GM10847 (cell line): ENCODE results near the gene INTS13.
A peak's percentile ranks its signal among the peaks of the same experiment; 100 is the strongest.

Source experiments
- POLR2A ChIP-seq: IDR thresholded peaks from 2 replicates; pipeline ENCODE4 v1.6.1; 2011; ENCODE audit not compliant: insufficient read length; ENCODE audit errors: extremely low read depth

INTS13 gene

GRCh38 chr12:26937863-26938700 lies at the start of gene INTS13, which contains the start of gene FGFR1OP2:
TSS of gene INTS13 (minus strand) at chr12:26937981. CDS start at chr12:26936803, 1,178 bp downstream.
TSS of gene FGFR1OP2 (plus strand) at chr12:26938470. CDS start at chr12:26954159, 15,689 bp downstream.
- peak; percentile 94 for TF ChIP-seq POLR2A

GRCh38 chr12:26982866-26983265 lies 45.1 kb upstream of the INTS13 start:
- TF ChIP-seq POLR2A = no peak

GRCh38 chr12:26979733-26980132 lies 42.0 kb upstream of the INTS13 start:
- TF ChIP-seq POLR2A = no peak

GRCh38 chr12:26978801-26979200 lies 41.0 kb upstream of the INTS13 start:
- TF ChIP-seq POLR2A = no peak

GRCh38 chr12:26976687-26977086 lies 38.9 kb upstream of the INTS13 start:
- no peak for TF ChIP-seq POLR2A

GRCh38 chr12:26971963-26972362 lies 34.2 kb upstream of the INTS13 start:
- TF ChIP-seq POLR2A = no peak

- TF ChIP-seq POLR2A = no peak
Observed at GRCh38 chr12:26970136-26970535, 32.4 kb upstream of the INTS13 start.

GRCh38 chr12:26966842-26967241 lies 29.1 kb upstream of the INTS13 start:
- no peak for TF ChIP-seq POLR2A

GRCh38 chr12:26963413-26963812 lies 25.6 kb upstream of the INTS13 start:
- TF ChIP-seq POLR2A = no peak

- no peak for TF ChIP-seq POLR2A
Observed at GRCh38 chr12:26961803-26962202, 24.0 kb upstream of the INTS13 start.

GRCh38 chr12:26954027-26954426 lies 16.2 kb upstream of the INTS13 start:
- no peak for TF ChIP-seq POLR2A

GRCh38 chr12:26953447-26953846 lies 15.7 kb upstream of the INTS13 start:
- no peak for TF ChIP-seq POLR2A

GRCh38 chr12:26948309-26948708 lies 10.5 kb upstream of the INTS13 start:
- TF ChIP-seq POLR2A = no peak

- TF ChIP-seq POLR2A = no peak
Observed at GRCh38 chr12:26941215-26941594, 3.4 kb upstream of the INTS13 start.

- TF ChIP-seq POLR2A = no peak
Observed at GRCh38 chr12:26940516-26941214, 2.9 kb upstream of the INTS13 start.

GRCh38 chr12:26939953-26940352 lies 2.2 kb upstream of the INTS13 start:
- TF ChIP-seq POLR2A = no peak
